GM19372 (cell line): ENCODE measurements around the gene NACC1.

Source experiments
- ATAC-seq: cut with Tn5 transposase; IDR thresholded peaks from one replicate; pipeline ENCODE4 v1.9.1; 2021; ENCODE audit warnings: mild to moderate bottlenecking, low read depth, moderate library complexity; ENCODE audit not compliant: unreplicated experiment

The NACC1 gene

DNA sequence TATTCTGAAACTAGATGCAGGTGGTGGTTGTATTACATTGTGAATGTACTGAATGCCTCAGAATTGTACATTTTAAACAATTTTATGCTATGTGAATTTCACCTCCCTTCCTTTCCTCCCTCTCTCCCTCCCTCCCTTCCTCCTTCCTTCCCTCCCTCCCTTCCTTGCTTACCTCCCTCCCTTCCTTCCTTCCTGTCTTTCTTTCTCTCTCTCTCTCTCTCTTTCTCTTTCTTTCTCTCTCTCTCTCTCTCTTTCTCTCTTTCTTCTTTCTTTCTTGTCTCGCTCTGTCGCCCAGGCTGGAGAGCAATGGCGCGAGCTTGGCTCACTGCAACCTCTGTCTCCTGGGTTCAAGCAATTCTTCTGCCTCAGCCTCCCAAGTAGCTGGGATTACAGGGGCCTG, 69.4 kb downstream of the NACC1 start:
- ATAC-seq = no peak

- ATAC-seq = no peak
Measured at GRCh38 chr19:13189600-13189999, 71.5 kb downstream of the NACC1 start.
